HG02623 (cell line): ENCODE data around the gene PARD3B.
A peak's percentile ranks its signal among the peaks of the same experiment; 100 is the strongest.

Experiments
- ATAC-seq: cut with Tn5 transposase; IDR thresholded peaks from one replicate; pipeline ENCODE4 v1.9.1; 2021; ENCODE audit warnings: moderate library complexity; ENCODE audit not compliant: unreplicated experiment

PARD3B gene

DNA sequence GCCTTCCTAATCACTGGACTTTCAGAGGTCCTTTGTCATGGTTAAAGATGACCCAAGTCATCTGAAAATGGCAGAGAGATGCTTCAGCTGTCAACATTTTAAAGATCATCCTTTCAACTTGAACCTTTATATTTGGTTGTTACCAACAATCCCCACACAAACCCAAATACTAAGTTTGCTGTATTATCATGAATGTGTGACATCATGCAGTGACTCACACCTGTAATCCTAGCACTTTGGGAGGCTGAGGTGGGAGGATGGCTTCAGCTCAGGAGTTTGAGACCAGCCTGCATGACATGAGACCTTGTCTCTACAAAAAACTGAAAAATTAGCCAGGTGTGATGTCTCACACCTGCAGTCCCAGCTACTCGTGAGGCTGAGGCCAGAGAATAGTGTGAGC lies 1081.8 kb downstream of the PARD3B start:
- ATAC-seq = no peak

DNA sequence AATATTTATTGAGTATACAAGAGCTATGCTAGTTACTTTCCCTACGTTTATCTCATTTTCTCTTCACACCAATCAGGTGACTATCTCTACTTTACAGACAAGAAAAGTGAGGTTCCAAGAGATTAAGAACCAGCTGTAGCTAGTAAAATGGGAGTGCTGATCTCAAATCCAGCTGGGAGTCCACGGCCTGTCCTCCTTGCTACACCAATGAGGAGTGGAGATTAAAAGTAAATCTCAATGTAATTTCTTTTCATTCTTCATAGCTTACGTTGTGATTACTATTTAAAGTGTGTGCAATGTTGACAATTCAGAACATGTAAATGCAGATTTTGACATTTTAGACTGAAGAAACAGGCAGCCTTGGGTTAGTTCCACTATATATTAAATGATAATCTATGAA lies 1083.1 kb downstream of the PARD3B start:
- no peak for ATAC-seq

DNA sequence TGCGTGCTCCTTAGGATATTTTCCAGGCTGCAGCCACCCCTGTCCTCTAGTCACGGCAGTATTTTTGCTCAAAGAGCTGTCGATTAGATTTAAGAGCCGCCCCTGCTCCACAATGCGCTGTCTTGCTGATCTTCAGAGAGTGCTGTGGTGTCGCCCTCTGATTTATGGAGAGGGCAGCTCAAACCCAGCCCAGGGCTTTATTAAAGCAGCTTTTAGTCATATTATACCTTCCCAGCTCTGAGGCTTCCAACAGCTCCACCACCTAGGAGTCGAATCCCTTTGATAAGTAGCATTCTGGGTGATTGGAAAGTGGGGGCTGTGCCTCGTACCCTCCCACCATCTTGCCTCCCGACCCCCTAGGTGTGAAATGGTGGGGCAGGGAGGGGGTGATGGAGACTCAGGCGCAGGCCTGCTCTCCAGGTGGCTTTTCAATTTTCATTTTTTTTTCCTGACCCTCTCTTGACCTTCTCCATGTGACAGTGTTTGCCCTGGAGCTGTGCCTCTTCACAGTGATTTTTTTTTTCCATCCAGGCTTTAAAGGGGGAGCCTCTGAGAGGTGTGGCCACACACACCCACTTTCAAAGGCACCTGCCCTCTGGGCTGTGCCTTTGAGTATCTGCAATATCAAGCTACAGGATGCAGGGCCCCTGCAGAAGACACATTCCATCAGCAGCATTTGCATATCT lies 1084.0 kb downstream of the PARD3B start:
- ATAC-seq = no peak

DNA sequence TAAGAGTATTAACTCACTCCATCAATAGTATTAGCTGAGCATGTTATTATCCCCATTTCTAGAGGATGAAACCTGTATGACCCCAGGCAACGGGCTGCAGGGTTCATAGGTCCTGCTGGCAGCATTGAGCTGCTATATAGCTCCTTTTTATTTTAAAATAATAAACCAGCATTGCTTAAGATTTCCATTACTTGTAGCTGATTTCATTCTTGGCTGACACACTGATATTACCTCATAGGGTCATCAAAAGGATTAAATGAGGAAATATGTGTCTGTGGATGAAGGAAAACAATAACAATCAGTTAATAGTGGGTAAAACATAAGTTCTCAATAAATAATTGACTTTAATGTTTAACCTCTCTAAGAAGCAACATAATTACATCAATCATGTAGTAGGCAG lies 1088.7 kb downstream of the PARD3B start:
- ATAC-seq = no peak

DNA sequence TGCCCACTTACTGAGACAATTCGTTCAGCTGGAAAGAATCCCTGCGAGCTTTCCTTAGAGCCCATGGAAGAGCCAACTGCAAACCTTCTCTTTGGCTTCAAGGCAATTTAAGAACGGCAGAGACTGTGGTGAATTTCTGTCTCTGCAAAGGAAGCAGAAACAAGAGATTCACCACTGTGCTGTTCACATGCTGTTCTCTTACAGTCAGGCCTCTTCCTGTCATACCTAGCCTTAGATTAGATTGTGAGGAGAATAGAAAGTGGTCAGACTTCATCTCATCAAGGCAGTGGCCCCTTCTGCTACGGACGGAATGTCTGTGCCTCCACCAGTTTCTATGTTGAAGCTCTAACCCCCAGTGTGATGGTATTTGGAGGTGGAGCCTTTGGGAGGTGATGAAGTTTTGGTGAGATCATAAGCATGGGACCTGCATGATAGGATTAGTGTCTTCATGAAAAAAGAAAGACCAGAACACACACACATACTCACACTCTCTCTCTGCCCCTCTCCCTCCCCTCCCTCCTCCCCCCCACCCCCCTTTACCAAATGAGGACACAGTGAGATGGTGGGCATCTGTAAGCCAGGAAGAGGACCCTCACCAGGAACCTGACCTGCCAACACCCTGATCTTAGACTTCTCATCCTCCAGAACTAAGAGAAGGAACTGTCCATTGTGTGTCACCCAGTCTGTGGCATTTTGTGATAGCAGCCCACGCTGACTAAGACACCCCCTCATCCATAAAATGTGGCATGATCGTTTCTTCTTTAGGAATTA lies 1091.5 kb downstream of the PARD3B start:
- no peak for ATAC-seq

DNA sequence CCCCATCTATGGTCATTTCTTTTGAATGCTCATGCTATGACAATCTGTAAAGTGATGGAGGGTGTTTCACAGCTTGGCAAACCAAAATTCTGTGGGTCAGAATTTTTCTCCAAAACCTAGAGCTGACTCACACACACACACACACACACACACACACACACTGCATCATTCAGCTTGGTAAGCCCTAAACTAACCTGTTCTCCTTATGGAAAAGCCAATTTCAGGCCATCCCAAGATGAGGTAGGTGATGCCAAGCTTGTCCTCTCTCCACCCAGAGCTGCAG lies 1092.0 kb downstream of the PARD3B start:
- ATAC-seq = no peak

DNA sequence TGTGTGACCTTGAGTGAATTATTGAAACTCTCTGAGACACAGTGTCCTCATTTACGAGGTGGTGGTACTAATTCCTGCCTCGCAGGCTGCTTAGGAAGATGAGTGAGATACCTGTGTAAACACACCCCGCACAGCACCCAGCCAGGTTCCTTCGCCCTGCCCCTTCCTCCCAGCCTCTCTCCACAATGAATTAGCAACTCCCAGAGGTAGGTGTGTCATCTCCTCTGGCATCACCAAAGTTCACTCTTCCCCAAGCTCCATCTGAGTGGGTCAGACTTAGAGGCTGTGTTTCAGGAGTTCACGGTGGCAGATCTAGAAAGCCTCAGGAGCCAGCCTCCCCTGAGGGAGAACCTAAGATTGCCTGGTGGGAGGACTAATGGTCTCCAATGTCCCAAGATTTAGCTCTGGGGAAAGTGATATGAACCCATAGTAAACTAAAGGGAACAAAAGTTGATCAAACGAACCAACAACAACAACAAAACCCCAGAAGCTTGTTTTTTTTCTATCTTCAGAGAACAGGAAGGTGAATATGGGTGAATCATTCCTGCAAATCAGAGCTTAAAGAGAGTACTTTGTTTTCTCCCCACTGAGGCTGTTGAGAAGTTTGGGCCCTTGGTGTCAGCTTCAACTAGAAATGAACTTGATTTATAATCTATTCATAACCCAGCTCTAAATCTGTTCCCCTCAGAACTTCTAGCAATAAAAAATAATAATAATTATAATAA lies 1092.7 kb downstream of the PARD3B start:
- ATAC-seq = no peak

DNA sequence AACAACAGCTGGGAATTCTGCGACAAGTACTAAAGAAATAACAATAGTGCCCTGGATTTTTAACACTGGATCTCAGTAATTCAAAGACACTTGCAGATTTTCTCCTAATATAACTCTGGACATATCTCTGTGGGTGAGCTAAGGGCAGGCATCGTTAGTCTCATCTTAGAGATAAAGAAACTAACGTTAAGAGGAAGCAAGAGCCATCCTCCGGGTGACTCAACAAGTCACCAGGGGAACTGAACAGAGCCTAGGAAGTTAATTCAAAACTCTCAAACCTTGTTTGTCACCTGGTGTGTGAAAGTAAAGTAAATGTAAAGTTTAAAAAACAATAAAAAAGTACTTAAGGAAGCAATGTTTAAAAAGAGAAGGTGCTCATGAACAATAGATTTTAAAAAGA lies 1095.4 kb downstream of the PARD3B start:
- peak; percentile 65 for ATAC-seq

DNA sequence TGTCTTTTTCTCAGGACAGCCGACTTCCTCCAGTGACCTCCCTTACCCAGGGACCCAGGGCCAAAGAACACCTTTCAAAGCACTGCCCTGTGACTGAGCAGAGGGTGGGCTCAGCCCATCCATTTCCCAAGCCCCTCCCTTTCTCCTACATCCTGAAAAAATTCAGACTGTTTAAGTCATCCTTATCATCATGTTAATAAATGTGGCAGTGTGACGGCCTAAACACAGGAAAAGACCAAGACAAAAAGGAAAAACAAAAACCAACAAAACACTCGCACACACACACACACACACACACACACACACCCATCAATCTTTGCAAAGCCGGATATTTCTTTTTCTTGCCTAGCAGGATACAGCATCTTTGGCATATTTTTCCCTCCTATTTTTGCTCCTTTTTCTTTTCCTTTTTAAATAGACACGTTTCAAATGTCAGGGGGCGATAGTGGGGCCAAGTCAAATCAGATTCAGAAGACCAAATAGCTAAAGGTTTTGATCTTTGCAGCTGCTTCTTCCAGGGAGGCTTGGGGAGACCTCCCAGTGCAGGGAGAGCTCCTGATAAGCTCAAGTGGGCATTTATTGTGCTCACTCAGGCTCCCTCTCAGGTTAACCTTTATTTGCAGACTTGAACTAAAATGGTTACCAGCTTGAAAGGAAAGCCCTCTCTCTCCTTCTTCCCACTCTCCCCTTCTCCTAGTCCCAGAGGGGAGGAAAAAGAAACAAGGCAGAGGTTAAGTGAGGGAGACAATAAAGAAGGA lies 1097.5 kb downstream of the PARD3B start:
- no peak for ATAC-seq

DNA sequence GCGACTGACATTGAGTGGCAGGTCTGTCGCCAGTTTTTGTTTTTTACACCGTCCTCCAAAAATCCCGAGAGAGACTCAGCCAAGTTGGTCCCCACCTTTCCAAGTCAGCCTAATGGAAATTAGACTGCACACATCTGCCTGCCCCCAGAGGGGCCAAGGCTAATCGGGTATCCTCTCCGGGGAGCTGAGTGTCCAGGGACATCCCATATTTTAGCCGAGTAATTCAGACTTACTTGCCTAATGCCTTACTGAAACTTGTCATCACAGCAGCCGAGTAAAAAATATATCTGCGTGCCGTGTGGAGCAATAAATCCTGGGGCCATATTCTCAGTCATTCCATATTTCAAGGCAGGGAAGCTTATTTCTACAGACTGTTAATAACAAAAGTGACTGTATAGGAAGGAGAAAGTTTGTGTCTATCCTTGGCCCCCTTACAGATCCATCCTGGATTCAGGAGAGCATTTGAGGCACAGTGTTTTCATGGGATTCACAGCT lies 1098.2 kb downstream of the PARD3B start:
- ATAC-seq = no peak

DNA sequence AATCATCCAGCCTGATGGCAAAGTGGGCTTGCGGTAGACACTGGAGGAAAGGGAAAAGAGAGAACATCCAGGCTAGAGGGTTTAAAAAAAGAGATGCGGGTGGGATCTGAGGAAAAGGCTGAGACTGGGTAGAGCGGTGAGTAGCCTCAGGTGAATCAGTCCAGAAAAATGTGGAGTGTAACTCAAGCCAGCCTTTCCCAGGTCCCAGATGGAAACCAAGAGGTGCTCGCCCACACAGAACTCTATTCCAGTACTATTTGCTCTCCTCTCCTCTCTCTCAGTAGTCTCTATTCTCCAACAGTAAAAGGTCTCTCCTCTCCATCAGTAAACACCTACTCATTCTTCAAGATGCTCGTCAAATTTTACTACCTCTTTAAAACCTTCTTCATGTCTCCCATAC lies 1098.7 kb downstream of the PARD3B start:
- ATAC-seq = no peak

DNA sequence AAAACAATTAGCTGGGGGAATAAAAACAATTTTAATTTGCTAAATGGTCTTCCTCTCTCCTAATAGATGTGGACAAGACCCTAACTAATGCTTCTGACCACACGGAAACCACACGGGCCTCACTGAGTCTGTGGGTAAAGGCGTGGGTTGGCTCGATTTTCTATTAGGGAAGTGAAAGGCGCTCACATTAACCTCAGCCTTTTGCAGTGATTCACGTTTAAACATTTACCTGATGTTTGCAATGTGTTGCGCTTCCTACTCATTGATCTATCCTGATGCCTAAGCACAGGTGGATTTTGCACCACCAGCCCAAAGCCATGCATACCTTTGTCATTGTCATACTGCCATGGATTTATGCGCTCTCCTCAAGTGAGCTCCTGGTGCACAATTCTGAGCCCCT lies 1101.4 kb downstream of the PARD3B start:
- peak; percentile 99 for ATAC-seq

DNA sequence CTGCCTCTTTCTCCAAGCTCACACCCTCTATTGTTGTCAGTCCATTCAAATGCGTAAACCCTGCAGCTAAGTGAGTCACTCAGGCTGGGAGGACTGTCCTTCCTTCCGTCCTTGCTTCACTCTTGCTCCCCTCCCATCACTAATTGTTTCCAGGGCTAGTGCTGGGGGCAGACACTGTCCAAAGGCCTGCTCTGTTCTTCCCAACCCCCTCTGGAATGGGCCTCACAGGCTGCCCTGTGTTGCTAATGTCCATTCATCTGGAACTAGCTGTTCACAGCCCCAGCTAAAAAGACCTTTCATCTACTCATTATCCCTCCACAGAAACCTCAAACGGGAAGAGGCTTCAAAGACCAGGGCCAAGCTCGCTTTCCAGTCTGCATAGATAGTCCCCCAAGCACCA lies 1105.2 kb downstream of the PARD3B start:
- no peak for ATAC-seq

DNA sequence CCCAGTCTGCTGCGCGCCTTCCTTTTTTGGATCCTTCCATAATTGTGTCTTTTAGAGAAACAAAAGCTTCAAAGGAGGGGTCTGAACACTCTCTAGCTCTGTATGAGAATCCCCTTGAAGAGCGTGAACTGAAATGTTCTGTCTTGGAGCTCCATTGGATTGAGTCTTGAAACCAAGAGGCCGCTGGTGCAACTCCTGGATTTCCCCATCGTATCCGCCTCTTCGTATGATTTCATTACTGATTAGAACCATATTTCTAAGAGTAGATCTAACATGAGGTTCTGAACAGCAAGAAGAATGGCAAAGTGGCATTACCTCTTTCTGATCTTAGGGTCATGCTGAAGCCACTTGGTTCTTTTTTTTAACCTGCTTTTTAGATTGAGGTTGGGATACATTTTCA lies 1105.7 kb downstream of the PARD3B start:
- no peak for ATAC-seq

DNA sequence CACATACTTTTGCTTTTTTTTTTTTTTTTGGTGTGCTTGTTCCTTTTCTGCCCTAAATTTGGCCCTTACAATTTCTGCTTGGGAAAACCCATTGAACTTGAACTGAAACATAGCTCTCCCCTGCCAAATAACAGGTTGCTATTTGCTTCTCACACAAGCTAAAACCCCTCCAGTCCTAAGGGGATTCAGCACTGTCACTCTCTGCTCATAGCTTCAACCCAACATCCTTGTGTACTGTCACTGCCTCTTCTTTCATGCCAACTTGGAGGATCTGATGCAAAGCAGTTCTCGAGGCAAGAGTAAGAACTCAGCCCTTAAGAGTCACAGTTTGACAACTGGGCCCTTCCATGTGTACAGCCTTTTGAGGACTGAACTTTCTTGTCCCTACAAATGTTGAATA lies 1106.4 kb downstream of the PARD3B start:
- no peak for ATAC-seq

DNA sequence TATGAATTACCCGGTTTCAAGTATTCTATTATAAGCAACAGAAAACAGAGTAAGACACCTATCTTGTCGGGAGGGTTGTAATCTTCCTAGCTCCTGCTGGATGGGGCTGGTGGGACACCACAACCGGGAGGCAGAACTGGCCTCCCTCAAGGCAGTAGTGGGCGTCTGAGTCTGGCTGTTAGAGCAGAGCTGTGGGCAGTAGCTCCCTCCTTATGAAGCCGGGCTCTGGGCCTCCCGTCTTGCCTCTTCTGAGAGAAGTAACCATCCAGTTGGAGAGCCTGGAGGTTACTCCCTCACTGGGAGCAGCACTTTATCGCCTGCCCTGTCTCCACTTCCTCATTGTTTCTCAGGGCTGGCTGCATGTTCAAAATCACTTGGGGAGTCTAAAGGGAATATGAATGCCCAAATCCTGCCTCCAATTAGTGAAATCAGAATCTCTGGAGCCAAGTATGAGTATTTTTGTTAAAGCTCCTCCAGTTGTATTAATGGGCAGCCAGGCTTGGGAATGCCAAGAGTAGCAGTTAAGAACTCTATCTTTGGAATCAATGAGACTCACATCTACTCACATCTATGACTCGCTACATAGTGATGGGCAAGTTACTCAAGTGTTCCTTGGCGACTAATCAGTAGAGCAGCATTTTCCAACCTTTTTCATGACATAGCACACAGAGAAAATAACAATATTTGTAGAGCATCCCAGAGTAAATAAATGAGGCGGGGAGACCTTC lies 1109.8 kb downstream of the PARD3B start:
- no peak for ATAC-seq

DNA sequence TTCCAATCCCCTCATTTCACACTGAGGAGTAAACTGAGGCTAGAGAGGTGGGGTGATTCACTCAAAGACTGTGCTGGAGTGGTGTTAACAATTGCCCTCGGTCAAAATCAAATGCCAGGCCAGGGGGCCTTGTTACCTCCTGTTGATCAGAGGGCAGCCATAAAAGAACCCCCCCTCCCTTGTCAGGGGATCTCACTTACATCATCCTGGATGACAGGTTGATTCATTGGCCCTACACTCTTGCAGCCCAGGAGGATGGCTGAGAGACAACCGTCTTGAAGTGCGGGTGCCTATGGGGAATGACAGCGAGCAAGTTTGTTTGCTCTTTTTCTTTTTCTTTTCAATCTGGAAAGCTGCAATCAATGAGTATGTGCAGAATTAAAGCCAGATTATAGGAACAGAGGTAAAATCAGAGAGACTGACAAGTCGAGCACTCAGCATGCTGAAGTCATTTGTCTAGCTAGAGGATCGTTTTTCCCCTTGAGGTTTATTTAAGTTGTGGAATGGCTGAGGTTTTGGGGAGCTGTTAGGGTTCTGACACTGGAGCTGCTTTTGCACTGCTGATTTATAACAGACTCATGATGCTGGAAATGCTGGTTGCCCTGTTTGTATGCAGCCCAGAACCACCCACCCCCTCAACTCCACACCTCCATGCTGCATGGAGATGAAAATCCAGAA lies 1110.6 kb downstream of the PARD3B start:
- ATAC-seq = no peak

DNA sequence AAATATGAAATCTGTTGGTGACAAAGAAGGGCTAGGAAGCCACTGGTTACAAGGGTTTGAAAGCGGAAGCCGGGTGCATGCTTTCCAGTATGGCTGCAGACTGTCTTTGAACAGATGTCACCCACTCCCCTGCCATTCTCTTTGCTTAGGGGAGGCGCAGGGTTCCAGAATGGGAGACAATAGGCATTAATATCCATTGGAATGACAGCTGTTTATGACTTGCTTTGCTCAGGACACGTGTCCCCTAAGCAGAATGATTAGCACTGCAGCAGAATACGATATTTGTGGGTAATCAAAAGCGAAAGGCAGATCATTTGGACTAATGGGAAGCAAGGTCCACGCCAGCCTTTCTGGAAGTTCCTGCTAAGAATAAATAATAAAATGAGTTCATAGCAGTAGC lies 1111.2 kb downstream of the PARD3B start:
- no peak for ATAC-seq

DNA sequence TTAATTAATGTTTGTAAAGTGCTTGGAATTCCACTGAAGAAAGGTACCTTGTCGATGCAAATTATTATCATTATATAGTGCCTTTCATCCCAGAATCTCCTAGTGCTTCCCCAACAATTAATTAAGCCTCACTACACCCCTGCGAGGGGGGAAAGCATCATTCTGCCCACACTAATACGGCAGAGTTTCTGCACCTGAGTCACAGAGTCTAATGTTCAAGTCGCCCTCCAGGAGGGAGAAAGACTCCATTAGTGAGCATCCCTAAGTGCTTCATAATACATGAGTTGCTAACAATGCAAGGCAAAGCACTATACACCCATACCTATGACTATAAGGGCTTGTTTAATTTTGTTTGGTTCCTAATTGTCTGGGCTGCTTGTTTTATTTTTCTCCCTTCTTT lies 1111.7 kb downstream of the PARD3B start:
- ATAC-seq = no peak

DNA sequence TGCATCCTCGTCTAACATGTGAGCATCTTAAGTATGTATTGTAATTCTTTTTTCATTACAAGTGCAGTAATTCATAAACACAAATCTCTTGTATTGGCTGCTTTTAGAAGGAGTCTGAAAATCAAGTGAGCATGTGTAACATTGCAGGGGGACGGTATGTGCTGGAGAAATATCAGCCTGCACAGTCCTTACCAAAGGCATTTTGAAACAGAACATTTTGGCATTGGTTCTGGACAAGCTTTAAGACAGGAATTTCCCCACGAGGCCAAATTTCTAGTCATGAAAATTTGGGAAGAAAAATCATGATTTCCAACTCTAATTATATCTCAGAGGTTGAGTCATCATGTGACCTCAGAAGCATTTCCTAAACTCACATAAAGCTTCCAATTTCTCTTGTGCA lies 1112.3 kb downstream of the PARD3B start:
- no peak for ATAC-seq
